Neuronal stem cell (in vitro differentiated cells): ENCODE data around the gene PLD6.

ENCODE experiments used
- DNase-seq: peaks from one replicate; pipeline ENCODE4 v3.0.0-alpha.2; 2013; ENCODE audit warnings: low spot score
- H2AFZ ChIP-seq: one replicate; pipeline ENCODE4 v1.6.1; 2013; ENCODE audit warnings: mild to moderate bottlenecking, low read length, inconsistent platforms
- H2AK5ac ChIP-seq: 2 replicates; pipeline ENCODE4 v1.6.1; 2013; ENCODE audit warnings: low read depth, mild to moderate bottlenecking, inconsistent platforms, low read length, moderate library complexity, mixed read lengths
- H2BK120ac ChIP-seq: 2 replicates; pipeline ENCODE4 v1.6.1; 2013; ENCODE audit warnings: low read depth, mild to moderate bottlenecking, inconsistent platforms, low read length, moderate library complexity, mixed read lengths
- H2BK12ac ChIP-seq: one replicate; pipeline ENCODE4 v1.6.1; 2013; ENCODE audit warnings: low read length, inconsistent platforms
- H2BK15ac ChIP-seq: 2 replicates; pipeline ENCODE4 v1.6.1; 2013; ENCODE audit warnings: mild to moderate bottlenecking, low read length, inconsistent platforms, mixed read lengths
- H2BK5ac ChIP-seq: one replicate; pipeline ENCODE4 v1.6.1; 2013; ENCODE audit warnings: inconsistent platforms, mild to moderate bottlenecking, low read length, moderate library complexity
- H3K14ac ChIP-seq: one replicate; pipeline ENCODE4 v1.6.1; 2013; ENCODE audit warnings: low read length, inconsistent platforms
- H3K18ac ChIP-seq: 2 replicates; pipeline ENCODE4 v1.6.1; 2013; ENCODE audit warnings: low read length, inconsistent platforms
- H3K23ac ChIP-seq: 2 replicates; pipeline ENCODE4 v1.6.1; 2013; ENCODE audit warnings: low read depth, mild to moderate bottlenecking, mixed read lengths, low read length, inconsistent platforms; ENCODE audit not compliant: poor library complexity
- H3K27ac ChIP-seq: replicated peaks from 3 replicates; pipeline ENCODE4 v1.5.1; 2013; ENCODE audit warnings: low read length, inconsistent platforms
- H3K27me3 ChIP-seq, 3 experiments: 2 replicates each; pipeline ENCODE4 v1.6.1; 2013; ENCODE audit warnings: low read length in 3 of 3, mild to moderate bottlenecking in 2 of 3, inconsistent platforms in 1 of 3, low read depth in 1 of 3, mixed read lengths in 1 of 3, moderate library complexity in 1 of 3; ENCODE audit not compliant: control insufficient read depth in 3 of 3, insufficient read depth in 3 of 3
- H3K36me3 ChIP-seq, 2 donors: replicated peaks in 1 of 2; 2 replicates each; pipeline ENCODE4 v1.6.1; 2013; ENCODE audit warnings: low read length in 2 of 2; ENCODE audit not compliant: control insufficient read depth in 2 of 2, insufficient read depth in 2 of 2
- H3K4ac ChIP-seq: 2 replicates; pipeline ENCODE4 v1.6.1; 2013; ENCODE audit warnings: inconsistent platforms, mild to moderate bottlenecking, low read length, moderate library complexity
- H3K4me1 ChIP-seq, 2 donors: 1 replicate in 1 of 2; 2 replicates in 1 of 2; pipeline ENCODE4 v1.6.1; 2013; ENCODE audit warnings: low read length in 2 of 2, low read depth in 1 of 2; ENCODE audit not compliant: control insufficient read depth in 2 of 2, insufficient read depth in 1 of 2
- H3K4me2 ChIP-seq: one replicate; pipeline ENCODE4 v1.6.1; 2013; ENCODE audit warnings: mild to moderate bottlenecking, low read length, inconsistent platforms; ENCODE audit not compliant: insufficient read depth, poor library complexity, severe bottlenecking
- H3K4me3 ChIP-seq, 2 donors: 2 replicates each; pipeline ENCODE4 v1.5.1; 2013; ENCODE audit warnings: low read length in 2 of 2, mild to moderate bottlenecking in 2 of 2, inconsistent platforms in 1 of 2, moderate library complexity in 1 of 2
- H3K79me1 ChIP-seq: one replicate; pipeline ENCODE4 v1.6.1; 2013; ENCODE audit warnings: low read depth, mild to moderate bottlenecking, inconsistent platforms, low read length, moderate library complexity
- H3K9ac ChIP-seq: one replicate; pipeline ENCODE4 v1.6.1; 2013; ENCODE audit warnings: mild to moderate bottlenecking, low read depth, low read length, inconsistent platforms; ENCODE audit not compliant: poor library complexity
- H3K9me3 ChIP-seq, 2 donors: replicated peaks in 1 of 2; 2 replicates each; pipeline versions ENCODE3 to v1.6.1; 2013; ENCODE audit warnings: low read length in 2 of 2, mild to moderate bottlenecking in 2 of 2, inconsistent platforms in 1 of 2, low read depth in 1 of 2, mixed read lengths in 1 of 2, moderate library complexity in 1 of 2; ENCODE audit not compliant: control insufficient read depth in 2 of 2, insufficient read depth in 1 of 2
- H4K8ac ChIP-seq: one replicate; pipeline ENCODE4 v1.6.1; 2013; ENCODE audit warnings: low read depth, mild to moderate bottlenecking, inconsistent platforms, low read length, moderate library complexity
- H4K91ac ChIP-seq: one replicate; pipeline ENCODE4 v1.6.1; 2013; ENCODE audit warnings: low read length, low read depth, mild to moderate bottlenecking, inconsistent platforms; ENCODE audit not compliant: poor library complexity
- WGBS, 2 donors: extraction: QIAGEN DNeasy Blood & Tissue Kit; methylation state at CpG; one replicate each; pipeline ENCODE4 v1.1.7; 2013; ENCODE audit warnings: missing lambda C conversion rate in 2 of 2, mixed read lengths in 1 of 2; ENCODE audit not compliant: insufficient read length in 2 of 2, insufficient replicate concordance in 1 of 2; ENCODE audit errors: extremely low coverage in 2 of 2; 5-methylcytosine and 5-hydroxymethylcytosine counted together

The PLD6 gene

DNA sequence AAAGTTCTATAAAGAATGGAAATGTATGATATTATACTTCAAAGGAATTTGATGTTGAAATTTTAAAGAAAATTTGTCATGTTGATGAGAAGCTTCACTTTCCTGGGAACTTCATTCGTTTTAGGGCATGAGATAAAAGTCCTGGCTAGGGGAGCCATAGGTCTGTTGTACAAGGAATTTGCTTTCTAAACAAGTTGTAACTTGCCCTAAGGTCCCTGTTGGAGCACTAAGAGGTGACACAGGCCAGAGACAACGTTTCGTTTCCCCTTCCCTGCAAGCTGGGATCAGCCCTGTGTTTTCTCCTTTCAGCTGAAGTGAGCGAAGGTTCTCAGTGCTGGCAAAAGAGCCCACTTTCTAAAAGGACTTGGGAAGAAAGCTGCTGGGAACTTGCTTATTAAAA is 16.6 kb downstream of the PLD6 start:
- Histone ChIP-seq H3K4ac (no peak overlapping the region), H2BK120ac (no peak overlapping the region), H4K8ac (no peak overlapping the region), H3K27me3 (no peaks in the 10 kb centered on the region), H3K14ac (no peak overlapping the region), H3K4me3 (no peak overlapping the region), H3K4me1 (peaks cover 2 to 6% of the 10 kb centered on the region in 2 donors), H2BK5ac (no peak overlapping the region), H3K9me3 (no peaks in the 10 kb centered on the region), H3K4me2 (no peak overlapping the region), H2AK5ac (no peak overlapping the region), H4K91ac (no peak overlapping the region), H3K79me1 (no peaks in the 10 kb centered on the region), H3K9ac (no peak overlapping the region), H2AFZ (no peak overlapping the region), H3K23ac (no peak overlapping the region), H2BK15ac (no peak overlapping the region), H2BK12ac (no peak overlapping the region), H3K27ac (no peak overlapping the region), H3K36me3 (peaks cover 0 to 30% of the 10 kb centered on the region in 2 donors), H3K18ac (no peak overlapping the region)
- no CpG with 5 or more reads among the region's 4 CpGs for WGBS, 2 donors
- DNase-seq = no peak

DNA sequence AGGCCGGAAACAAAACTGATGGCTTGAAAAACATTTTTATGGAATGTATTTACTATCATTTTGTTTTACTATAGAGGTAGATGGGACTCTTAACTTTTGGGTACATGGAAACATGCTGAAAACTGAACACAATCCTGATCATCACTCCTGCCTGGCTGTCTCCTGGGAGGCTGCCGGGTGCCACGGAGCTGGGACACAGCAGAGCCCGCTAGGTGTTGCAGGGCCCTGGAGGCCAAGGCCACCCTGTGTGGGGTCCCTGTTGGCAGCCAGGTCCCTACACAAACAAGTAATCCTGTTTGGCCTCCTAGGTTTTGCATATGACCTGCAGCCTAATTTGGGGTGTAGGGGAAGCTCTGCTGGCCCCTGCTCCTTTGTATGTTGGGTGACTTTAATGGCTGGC is 17.5 kb downstream of the PLD6 start:
- Histone ChIP-seq H3K4me1 (peaks cover 2 to 6% of the 10 kb centered on the region in 2 donors), H4K8ac (no peak overlapping the region), H3K4me3 (no peak overlapping the region), H4K91ac (no peak overlapping the region), H3K4me2 (no peak overlapping the region), H3K14ac (no peak overlapping the region), H2BK120ac (no peak overlapping the region), H3K23ac (no peak overlapping the region), H3K27me3 (no peaks in the 10 kb centered on the region), H2BK5ac (no peak overlapping the region), H3K79me1 (no peaks in the 10 kb centered on the region), H2AFZ (no peak overlapping the region), H3K9ac (no peak overlapping the region), H3K4ac (no peak overlapping the region), H3K9me3 (no peaks in the 10 kb centered on the region), H3K18ac (no peak overlapping the region), H2BK12ac (no peak overlapping the region), H3K36me3 (peaks cover 0 to 40% of the 10 kb centered on the region in 2 donors), H2AK5ac (no peak overlapping the region), H2BK15ac (no peak overlapping the region), H3K27ac (no peak overlapping the region)
- no peak for DNase-seq
- WGBS, 2 donors = no CpG with 5 or more reads among the region's 4 CpGs

DNA sequence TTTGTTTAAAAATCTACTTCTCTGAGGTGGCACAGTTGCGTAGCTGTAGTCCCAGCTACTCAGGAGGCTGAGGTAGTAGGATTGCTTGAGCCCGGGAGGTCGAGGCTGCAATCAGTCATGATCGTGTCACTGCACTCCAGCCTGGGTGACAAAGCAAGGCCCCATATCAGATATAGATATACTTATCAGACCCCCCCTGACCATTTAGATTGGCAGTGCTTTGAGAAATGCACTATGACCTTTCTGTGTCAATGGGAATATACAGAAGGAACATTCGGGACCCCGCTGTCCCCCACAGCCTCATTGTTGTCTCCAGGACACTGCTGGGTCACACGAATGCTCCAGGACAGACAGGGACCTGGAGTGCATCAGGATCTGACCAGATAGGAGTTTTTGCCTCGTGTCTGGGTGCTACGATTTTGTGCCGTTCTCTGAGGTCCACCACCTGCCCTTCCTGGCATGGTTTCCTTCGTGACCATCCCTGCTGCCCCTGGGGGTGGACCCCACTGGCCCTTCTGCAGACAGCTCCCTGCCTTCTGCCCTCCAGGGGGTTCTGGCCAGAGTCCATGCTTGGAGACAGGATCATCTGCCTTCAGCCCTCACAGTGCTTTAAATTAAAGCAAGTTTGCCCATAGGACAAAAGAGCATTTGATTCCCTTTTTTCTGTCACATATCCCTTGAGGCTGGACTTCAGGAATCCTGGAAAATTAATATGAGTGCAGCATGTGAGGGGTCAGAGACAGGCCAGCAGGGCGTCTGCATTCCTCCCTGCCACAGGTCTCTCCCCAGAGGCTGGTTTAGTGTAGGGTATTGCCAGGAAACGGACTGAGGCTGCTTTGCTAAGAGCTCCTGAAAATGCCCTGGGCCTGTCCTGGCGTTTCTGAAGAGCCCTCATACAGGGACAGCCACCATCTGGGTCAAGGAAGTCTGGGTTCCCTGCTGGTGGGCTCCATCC is 19.3 kb downstream of the PLD6 start:
- no CpG with 5 or more reads among the region's 14 CpGs for WGBS, 2 donors
- DNase-seq = no peak

DNA sequence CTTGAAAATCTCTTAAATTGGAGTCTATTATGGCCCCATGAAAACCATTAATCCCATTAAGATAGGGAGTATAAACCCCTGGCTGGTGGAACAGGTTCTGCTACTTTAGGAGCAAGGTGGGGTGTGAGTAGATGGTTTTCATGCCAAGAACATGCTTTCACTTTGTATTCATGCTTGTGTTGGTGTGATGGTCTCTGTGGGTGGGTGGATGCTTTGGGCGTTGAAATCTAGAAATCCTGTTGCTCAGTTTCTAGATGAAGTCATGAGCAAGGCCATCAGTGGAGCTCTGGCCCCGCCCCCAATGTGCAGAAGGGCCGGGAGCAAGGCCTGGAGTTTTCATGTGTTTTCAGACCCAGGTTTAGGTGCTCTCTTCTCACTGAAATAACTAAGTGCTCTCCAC is 20.1 kb downstream of the PLD6 start:
- no peak overlapping the region for H3K18ac ChIP-seq
- DNase-seq = no peak

More for the DNA sequence above, 19.3 kb downstream of the PLD6 start:
- H2BK120ac ChIP-seq = no peak overlapping the region
- no peak overlapping the region for H2AK5ac ChIP-seq
- no peaks in the 10 kb centered on the region for H3K27me3 ChIP-seq
- H3K14ac ChIP-seq = no peak overlapping the region
- no peak overlapping the region for H3K4me3 ChIP-seq
- H3K18ac ChIP-seq = no peak overlapping the region
- no peak overlapping the region for H3K4me2 ChIP-seq
- no peak overlapping the region for H3K23ac ChIP-seq
- no peaks in the 10 kb centered on the region for H3K79me1 ChIP-seq
- H3K9ac ChIP-seq = no peak overlapping the region
- no peak overlapping the region for H2BK15ac ChIP-seq
- H2BK5ac ChIP-seq = no peak overlapping the region
- H2BK12ac ChIP-seq = no peak overlapping the region
- H3K27ac ChIP-seq = no peak overlapping the region
- no peak overlapping the region for H3K4ac ChIP-seq
- no peak overlapping the region for H2AFZ ChIP-seq
- peaks cover 2 to 4% of the 10 kb centered on the region in 2 donors for H3K4me1 ChIP-seq
- no peak overlapping the region for H4K91ac ChIP-seq
- peaks cover 5 to 55% of the 10 kb centered on the region in 2 donors for H3K36me3 ChIP-seq
- no peak overlapping the region for H4K8ac ChIP-seq
- H3K9me3 ChIP-seq = no peaks in the 10 kb centered on the region

More for the DNA sequence above, 20.1 kb downstream of the PLD6 start:
- WGBS, 2 donors = no CpG with 5 or more reads among the region's 3 CpGs
- H4K91ac ChIP-seq = no peak overlapping the region
- H2BK120ac ChIP-seq = no peak overlapping the region
- no peak overlapping the region for H3K14ac ChIP-seq
- no peak overlapping the region for H2AFZ ChIP-seq
- no peak overlapping the region for H2AK5ac ChIP-seq
- H2BK12ac ChIP-seq = no peak overlapping the region
- H3K4ac ChIP-seq = no peak overlapping the region
- no peak overlapping the region for H3K23ac ChIP-seq
- H3K79me1 ChIP-seq = no peaks in the 10 kb centered on the region
- no peak overlapping the region for H3K4me2 ChIP-seq
- no peak overlapping the region for H4K8ac ChIP-seq
- no peaks in the 10 kb centered on the region for H3K27me3 ChIP-seq
- no peaks in the 10 kb centered on the region for H3K4me1 ChIP-seq
- no peak overlapping the region for H3K27ac ChIP-seq
- H3K9me3 ChIP-seq = no peaks in the 10 kb centered on the region
- peaks cover 7 to 62% of the 10 kb centered on the region in 2 donors for H3K36me3 ChIP-seq
- no peak overlapping the region for H2BK5ac ChIP-seq
- no peak overlapping the region for H3K9ac ChIP-seq
- no peak overlapping the region for H2BK15ac ChIP-seq
- H3K4me3 ChIP-seq = no peak overlapping the region
